Non-pigmented ciliary epithelial cell (primary cell): ENCODE results near the gene CCDC112.
"Not testable (repeated sequence)": the region's sequence is repeated elsewhere in the genome, so short reads cannot be mapped to it uniquely, and the experiment has no call there.

ENCODE experiments used
- DNase-seq: peaks from one replicate; pipeline ENCODE4 v3.0.0-alpha.2; 2010; ENCODE audit warnings: low read depth

The CCDC112 gene

GRCh38 chr5:115262011-115262320, 34.5 kb downstream of the CCDC112 start:
- no peak for DNase-seq

GRCh38 chr5:115260248-115260647, 36.2 kb downstream of the CCDC112 start:
- no peak for DNase-seq

- no peak for DNase-seq
Observed at GRCh38 chr5:115257981-115258380, 38.5 kb downstream of the CCDC112 start.

GRCh38 chr5:115249379-115249778, 47.1 kb downstream of the CCDC112 start:
- not testable (repeated sequence) for DNase-seq

- no peak for DNase-seq
Observed at GRCh38 chr5:115246361-115246991, 50.0 kb downstream of the CCDC112 start.

- no peak for DNase-seq
Observed at GRCh38 chr5:115243412-115243811, 53.0 kb downstream of the CCDC112 start.

GRCh38 chr5:115241881-115242642, 54.4 kb downstream of the CCDC112 start:
- DNase-seq, result no peak

- no peak for DNase-seq
Observed at GRCh38 chr5:115237066-115237465, 59.4 kb downstream of the CCDC112 start.

GRCh38 chr5:115236599-115236998, 59.9 kb downstream of the CCDC112 start:
- no peak for DNase-seq

GRCh38 chr5:115231598-115231997, 64.9 kb downstream of the CCDC112 start:
- no peak for DNase-seq

- no peak for DNase-seq
Observed at GRCh38 chr5:115229606-115230005, 66.8 kb downstream of the CCDC112 start.

- no peak for DNase-seq
Observed at GRCh38 chr5:115227281-115227680, 69.2 kb downstream of the CCDC112 start.
